PC-9 (cell line): ENCODE results near the gene SH3RF1. TPM values are rescaled to one million over a fixed set of nuclear protein-coding genes. Genes with fewer than 3 reads are reported as not detected.
"Not testable (repeated sequence)": the region's sequence is repeated elsewhere in the genome, so short reads cannot be mapped to it uniquely, and the experiment has no call there.

Experiments
- BruUV-seq: library from RNA; stranded (reverse); fragments of 400-500 nt; replicated peaks from 2 replicates; lab custom pipeline; 2021; lab: Mats Ljungman, UMichigan
- CTCF ChIA-PET: fragments of 300-600 bp; sonication (Branson Sonifier 250); formaldehyde crosslinking; loops from one replicate; lab custom pipeline; 2022; ENCODE audit warnings: antibody characterized with exemption; lab: Charles Lee
- POLR2A ChIA-PET: fragments of 300-600 bp; sonication (Branson Sonifier 250); formaldehyde crosslinking; loops from one replicate; lab custom pipeline; 2022; ENCODE audit warnings: antibody characterized with exemption; ENCODE audit not compliant: unreplicated experiment; lab: Charles Lee
- DNase-seq, 2 experiments: peaks; one replicate each; pipeline versions ENCODE4 v3.0.0 to v3.0.0-alpha.2; 2015 to 2022; ENCODE audit warnings: mixed read lengths in 1 of 2
- H2AFZ ChIP-seq: fragments of 200-600 bp; sonication (generic); 2 replicates; pipeline ENCODE4 v1.8.1; 2017; ENCODE audit warnings: antibody characterized with exemption
- H3F3A ChIP-seq: fragments of 200-600 bp; sonication (generic); 2 replicates; pipeline ENCODE4 v1.8.1; 2017; ENCODE audit warnings: antibody characterized with exemption, mild to moderate bottlenecking, low read depth; ENCODE audit not compliant: insufficient read depth
- H3K27ac ChIP-seq: fragments of 200-600 bp; sonication (generic); 2 replicates; pipeline ENCODE4 v1.6.1; 2016; ENCODE audit warnings: mixed run types
- H3K27me3 ChIP-seq: fragments of 200-600 bp; sonication (generic); 2 replicates; pipeline ENCODE4 v1.6.1; 2016; ENCODE audit warnings: low read depth, mixed run types; ENCODE audit not compliant: insufficient read depth
- H3K36me3 ChIP-seq: fragments of 200-600 bp; sonication (generic); 2 replicates; pipeline ENCODE4 v1.6.1; 2016; ENCODE audit warnings: low read depth, mixed run types
- H3K4me1 ChIP-seq: fragments of 200-600 bp; sonication (generic); replicated peaks from 2 replicates; pipeline ENCODE4 v1.6.1; 2016; ENCODE audit warnings: mixed run types; ENCODE audit not compliant: insufficient read depth
- H3K4me2 ChIP-seq: fragments of 200-600 bp; sonication (generic); 2 replicates; pipeline ENCODE4 v1.6.1; 2017; ENCODE audit warnings: mixed run types
- H3K4me3 ChIP-seq: fragments of 200-600 bp; sonication (generic); 2 replicates; pipeline ENCODE4 v1.6.1; 2016; ENCODE audit warnings: mixed run types
- H3K79me2 ChIP-seq: fragments of 200-600 bp; sonication (generic); 2 replicates; pipeline ENCODE4 v1.6.1; 2017; ENCODE audit warnings: low read depth, mixed run types
- H3K9me2 ChIP-seq: fragments of 200-600 bp; sonication (generic); 2 replicates; pipeline ENCODE4 v1.8.1; 2017; ENCODE audit warnings: mild to moderate bottlenecking; ENCODE audit not compliant: insufficient read depth
- H3K9me3 ChIP-seq: fragments of 200-600 bp; sonication (generic); 2 replicates; pipeline ENCODE4 v1.8.1; 2016; ENCODE audit warnings: low read depth; ENCODE audit not compliant: insufficient read depth
- H4K20me1 ChIP-seq: fragments of 200-600 bp; sonication (generic); 2 replicates; pipeline ENCODE4 v1.8.1; 2017; ENCODE audit not compliant: insufficient read depth
- EZH2 ChIP-seq: fragments of 200-600 bp; sonication (generic); IDR thresholded peaks from 2 replicates; pipeline ENCODE4 v1.8.0; 2017; ENCODE audit warnings: antibody characterized with exemption, low read depth
- intact Hi-C: fragments of 100-400 bp; cut with micrococcal nuclease; formaldehyde crosslinking; loops from one replicate; pipeline ENCODE4 v1.10.0; 2022; ENCODE audit not compliant: unreplicated experiment
- total RNA-seq: library from RNA; stranded (reverse); gene quantifications from 2 replicates; pipeline ENCODE4 v1.2.3, GENCODE V29; 2021
- TF ChIP-seq, protein P1 (sequence below): fragments of 200-600 bp; sonication (generic); conservative IDR thresholded peaks from 2 replicates; pipeline ENCODE4 v1.6.1; 2017; ENCODE audit warnings: mixed run types, antibody characterized with exemption, mild to moderate bottlenecking, moderate library complexity

SH3RF1 gene
- total RNA-seq, 1 experiment from 2014 or later: 26.4 TPM

DNA sequence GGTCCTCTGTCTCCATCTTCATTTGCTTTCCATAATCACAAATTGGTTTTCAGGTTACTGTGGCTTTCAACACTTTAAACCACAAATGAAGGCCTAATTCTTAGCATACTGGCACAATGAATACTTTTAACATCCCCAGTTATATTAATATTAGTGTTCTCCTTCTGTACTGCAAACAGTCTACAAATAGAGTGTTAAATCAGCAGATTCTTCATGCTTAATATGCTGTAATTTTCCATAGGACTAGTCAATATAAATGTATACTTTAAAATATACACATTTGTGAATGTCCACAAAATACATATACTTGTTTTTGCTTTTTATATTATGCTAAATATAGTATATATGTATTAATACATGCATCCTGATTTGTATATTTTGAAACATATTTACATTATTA is 72.6 kb downstream of the SH3RF1 start:
- H3K9me3 ChIP-seq: no peaks in the 10 kb centered on the region
- H3K27me3 ChIP-seq: no peaks in the 10 kb centered on the region
- no TSS peak for BruUV-seq
- TF ChIP-seq, protein P1, sequence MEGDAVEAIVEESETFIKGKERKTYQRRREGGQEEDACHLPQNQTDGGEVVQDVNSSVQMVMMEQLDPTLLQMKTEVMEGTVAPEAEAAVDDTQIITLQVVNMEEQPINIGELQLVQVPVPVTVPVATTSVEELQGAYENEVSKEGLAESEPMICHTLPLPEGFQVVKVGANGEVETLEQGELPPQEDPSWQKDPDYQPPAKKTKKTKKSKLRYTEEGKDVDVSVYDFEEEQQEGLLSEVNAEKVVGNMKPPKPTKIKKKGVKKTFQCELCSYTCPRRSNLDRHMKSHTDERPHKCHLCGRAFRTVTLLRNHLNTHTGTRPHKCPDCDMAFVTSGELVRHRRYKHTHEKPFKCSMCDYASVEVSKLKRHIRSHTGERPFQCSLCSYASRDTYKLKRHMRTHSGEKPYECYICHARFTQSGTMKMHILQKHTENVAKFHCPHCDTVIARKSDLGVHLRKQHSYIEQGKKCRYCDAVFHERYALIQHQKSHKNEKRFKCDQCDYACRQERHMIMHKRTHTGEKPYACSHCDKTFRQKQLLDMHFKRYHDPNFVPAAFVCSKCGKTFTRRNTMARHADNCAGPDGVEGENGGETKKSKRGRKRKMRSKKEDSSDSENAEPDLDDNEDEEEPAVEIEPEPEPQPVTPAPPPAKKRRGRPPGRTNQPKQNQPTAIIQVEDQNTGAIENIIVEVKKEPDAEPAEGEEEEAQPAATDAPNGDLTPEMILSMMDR: no peak
- TF ChIP-seq EZH2: no peak
- no peaks in the 10 kb centered on the region for H3F3A ChIP-seq
- ChIA-PET POLR2A (no interaction called here), CTCF (no interaction called here)
- 0 out of 2 replicates have a peak, but pooled peaks cover 10% of the 10 kb centered on the region for H3K36me3 ChIP-seq
- H3K4me2 ChIP-seq: no peak overlapping the region
- DNase-seq: no peak
- intact Hi-C loops: no loop called here
- H3K79me2 ChIP-seq: peaks cover 30% of the 10 kb centered on the region
- H3K27ac ChIP-seq: no peak overlapping the region
- H3K4me1 ChIP-seq: peaks cover 21% of the 10 kb centered on the region
- no peak overlapping the region for H2AFZ ChIP-seq
- H3K9me2 ChIP-seq: no peaks in the 10 kb centered on the region
- H3K4me3 ChIP-seq: no peak overlapping the region
- no peaks in the 10 kb centered on the region for H4K20me1 ChIP-seq

DNA sequence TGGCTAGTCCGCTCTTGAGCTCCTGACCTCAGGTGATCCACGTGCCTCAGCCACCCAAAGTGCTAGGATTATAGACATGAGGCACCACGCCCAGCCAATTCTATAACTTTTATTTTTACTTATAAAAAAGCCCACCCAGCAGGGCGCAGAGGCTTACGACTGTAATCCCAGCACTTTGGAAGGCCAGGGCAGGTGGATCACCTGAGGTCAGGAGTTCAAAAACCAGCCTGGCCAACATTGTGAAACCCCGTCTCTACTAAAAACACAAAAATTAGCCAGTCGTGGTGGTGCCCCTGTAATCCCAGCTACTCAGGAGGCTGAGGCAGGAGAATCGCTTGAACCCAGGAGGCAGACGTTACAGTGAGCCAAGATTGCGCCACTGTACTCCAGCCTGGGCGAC is 73.5 kb downstream of the SH3RF1 start:
- H2AFZ ChIP-seq, H3K27ac ChIP-seq, H3K9me3 ChIP-seq, H3K4me2 ChIP-seq, DNase-seq, POLR2A ChIA-PET, H4K20me1 ChIP-seq, H3K27me3 ChIP-seq, H3K4me3 ChIP-seq, H3F3A ChIP-seq, intact Hi-C loops, H3K36me3 ChIP-seq, H3K9me2 ChIP-seq, BruUV-seq, CTCF ChIA-PET: not testable (repeated sequence)
- Histone ChIP-seq H3K79me2 (peaks cover 24% of the 10 kb centered on the region), H3K4me1 (peaks cover 21% of the 10 kb centered on the region)

DNA sequence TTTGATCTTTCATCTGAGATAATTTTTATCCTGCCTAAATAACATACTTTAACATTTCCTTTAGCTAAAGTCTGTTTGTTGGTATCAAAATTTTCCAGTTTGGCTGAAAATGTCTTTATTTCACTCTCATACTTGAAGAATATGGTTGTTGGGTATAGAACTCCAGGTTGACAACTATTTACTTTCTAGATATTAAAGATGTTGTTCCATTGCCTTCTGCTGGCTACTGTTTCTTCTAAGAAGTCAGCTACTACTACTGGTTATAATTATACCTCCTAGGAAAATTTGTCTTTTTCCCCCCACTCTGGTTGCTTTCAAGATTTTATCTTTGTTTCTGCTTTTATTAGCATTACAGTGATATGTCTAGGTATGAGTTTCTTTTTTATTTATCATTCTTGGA is 75.7 kb downstream of the SH3RF1 start:
- H2AFZ ChIP-seq: no peak overlapping the region
- BruUV-seq: no TSS peak
- H3K9me2 ChIP-seq: no peaks in the 10 kb centered on the region
- 0 out of 2 replicates have a peak, but pooled peaks cover 10% of the 10 kb centered on the region for H3K36me3 ChIP-seq
- no peak overlapping the region for H3K27ac ChIP-seq
- H3F3A ChIP-seq: no peaks in the 10 kb centered on the region
- peaks cover under 1% of the 10 kb centered on the region; the same call in 1 of the 2 replicates for H3K4me1 ChIP-seq
- no peaks in the 10 kb centered on the region for H3K9me3 ChIP-seq
- no peak overlapping the region for H3K4me2 ChIP-seq
- H3K27me3 ChIP-seq: no peaks in the 10 kb centered on the region
- ChIA-PET POLR2A (no interaction called here), CTCF (no interaction called here)
- TF ChIP-seq, protein P1: no peak
- no peak for TF ChIP-seq EZH2
- intact Hi-C loops: no loop called here
- peaks cover 35% of the 10 kb centered on the region for H3K79me2 ChIP-seq
- DNase-seq: no peak
- H4K20me1 ChIP-seq: no peaks in the 10 kb centered on the region
- no peak overlapping the region for H3K4me3 ChIP-seq

DNA sequence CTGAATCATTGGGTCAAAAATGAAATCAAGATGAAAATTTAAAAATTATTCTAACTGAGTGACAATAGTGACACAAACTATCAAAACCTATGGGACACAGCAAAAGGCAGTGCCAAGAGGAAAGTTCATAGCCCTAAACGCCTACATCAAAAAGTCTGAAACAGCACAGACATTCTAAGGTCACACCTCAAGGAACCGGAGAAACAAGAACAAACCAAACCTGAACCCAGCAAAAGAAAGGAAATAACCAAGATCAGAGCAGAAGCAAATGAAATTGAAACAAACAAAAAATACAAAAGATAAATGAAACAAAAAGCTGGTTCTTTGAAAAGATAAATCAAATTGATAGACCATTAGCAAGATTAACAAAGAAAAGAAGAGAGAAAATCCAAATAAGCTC is 80.8 kb downstream of the SH3RF1 start:
- H3K79me2 ChIP-seq: peaks cover 47% of the 10 kb centered on the region
- H3K9me3 ChIP-seq, DNase-seq, H3K9me2 ChIP-seq, H4K20me1 ChIP-seq, H2AFZ ChIP-seq, H3F3A ChIP-seq, intact Hi-C loops, H3K4me3 ChIP-seq, H3K4me2 ChIP-seq, H3K36me3 ChIP-seq, BruUV-seq, H3K27ac ChIP-seq, POLR2A ChIA-PET, H3K27me3 ChIP-seq: not testable (repeated sequence)
- H3K4me1 ChIP-seq: peaks cover 15% of the 10 kb centered on the region
- CTCF ChIA-PET: interaction anchor here (0.7 kb wide), 1 partner anchor 711 kb away, joined by 7 read pairs; no protein-coding TSS in a partner anchor
